Measurements from ENCODE around the gene MSANTD2.

DNA sequence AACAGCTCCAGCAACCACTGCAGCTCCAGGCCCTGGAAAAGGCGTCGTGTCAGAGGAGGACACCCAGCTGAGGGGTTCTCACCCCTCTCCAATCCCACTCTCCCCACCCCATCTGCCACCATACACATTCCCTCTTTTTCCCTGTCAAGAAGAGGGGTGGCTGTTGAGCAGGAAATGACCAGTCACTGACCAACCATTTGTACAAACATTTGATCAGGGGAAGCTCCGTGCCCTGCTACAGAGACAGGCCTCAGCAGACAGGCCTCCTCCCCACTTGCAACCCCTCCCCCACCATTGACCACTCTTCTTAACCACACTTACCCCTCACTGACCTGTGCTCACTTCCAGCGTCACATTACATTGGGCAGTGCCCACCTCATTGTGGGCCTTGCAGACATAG is 45.9 kb downstream of the MSANTD2 start:
- TF ChIP-seq, protein P1, sequence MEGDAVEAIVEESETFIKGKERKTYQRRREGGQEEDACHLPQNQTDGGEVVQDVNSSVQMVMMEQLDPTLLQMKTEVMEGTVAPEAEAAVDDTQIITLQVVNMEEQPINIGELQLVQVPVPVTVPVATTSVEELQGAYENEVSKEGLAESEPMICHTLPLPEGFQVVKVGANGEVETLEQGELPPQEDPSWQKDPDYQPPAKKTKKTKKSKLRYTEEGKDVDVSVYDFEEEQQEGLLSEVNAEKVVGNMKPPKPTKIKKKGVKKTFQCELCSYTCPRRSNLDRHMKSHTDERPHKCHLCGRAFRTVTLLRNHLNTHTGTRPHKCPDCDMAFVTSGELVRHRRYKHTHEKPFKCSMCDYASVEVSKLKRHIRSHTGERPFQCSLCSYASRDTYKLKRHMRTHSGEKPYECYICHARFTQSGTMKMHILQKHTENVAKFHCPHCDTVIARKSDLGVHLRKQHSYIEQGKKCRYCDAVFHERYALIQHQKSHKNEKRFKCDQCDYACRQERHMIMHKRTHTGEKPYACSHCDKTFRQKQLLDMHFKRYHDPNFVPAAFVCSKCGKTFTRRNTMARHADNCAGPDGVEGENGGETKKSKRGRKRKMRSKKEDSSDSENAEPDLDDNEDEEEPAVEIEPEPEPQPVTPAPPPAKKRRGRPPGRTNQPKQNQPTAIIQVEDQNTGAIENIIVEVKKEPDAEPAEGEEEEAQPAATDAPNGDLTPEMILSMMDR (IDR thresholded peaks at IDR 0.05 in 2 of 3, conservative IDR thresholded peaks at IDR 0.05 in 1 of 3; ENCODE audit: insufficient read depth in 2 of 3, low read depth in 1 of 3, low read length in 3 of 3), result no peak
- no peak for TF ChIP-seq GTF2F1 (IDR thresholded peaks at IDR 0.05; ENCODE audit: low read depth, low read length)
- TF ChIP-seq, protein P2, sequence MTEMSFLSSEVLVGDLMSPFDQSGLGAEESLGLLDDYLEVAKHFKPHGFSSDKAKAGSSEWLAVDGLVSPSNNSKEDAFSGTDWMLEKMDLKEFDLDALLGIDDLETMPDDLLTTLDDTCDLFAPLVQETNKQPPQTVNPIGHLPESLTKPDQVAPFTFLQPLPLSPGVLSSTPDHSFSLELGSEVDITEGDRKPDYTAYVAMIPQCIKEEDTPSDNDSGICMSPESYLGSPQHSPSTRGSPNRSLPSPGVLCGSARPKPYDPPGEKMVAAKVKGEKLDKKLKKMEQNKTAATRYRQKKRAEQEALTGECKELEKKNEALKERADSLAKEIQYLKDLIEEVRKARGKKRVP (CRISPR knock-in tag; IDR thresholded peaks at IDR 0.05), result no peak
- TF ChIP-seq, protein P3, sequence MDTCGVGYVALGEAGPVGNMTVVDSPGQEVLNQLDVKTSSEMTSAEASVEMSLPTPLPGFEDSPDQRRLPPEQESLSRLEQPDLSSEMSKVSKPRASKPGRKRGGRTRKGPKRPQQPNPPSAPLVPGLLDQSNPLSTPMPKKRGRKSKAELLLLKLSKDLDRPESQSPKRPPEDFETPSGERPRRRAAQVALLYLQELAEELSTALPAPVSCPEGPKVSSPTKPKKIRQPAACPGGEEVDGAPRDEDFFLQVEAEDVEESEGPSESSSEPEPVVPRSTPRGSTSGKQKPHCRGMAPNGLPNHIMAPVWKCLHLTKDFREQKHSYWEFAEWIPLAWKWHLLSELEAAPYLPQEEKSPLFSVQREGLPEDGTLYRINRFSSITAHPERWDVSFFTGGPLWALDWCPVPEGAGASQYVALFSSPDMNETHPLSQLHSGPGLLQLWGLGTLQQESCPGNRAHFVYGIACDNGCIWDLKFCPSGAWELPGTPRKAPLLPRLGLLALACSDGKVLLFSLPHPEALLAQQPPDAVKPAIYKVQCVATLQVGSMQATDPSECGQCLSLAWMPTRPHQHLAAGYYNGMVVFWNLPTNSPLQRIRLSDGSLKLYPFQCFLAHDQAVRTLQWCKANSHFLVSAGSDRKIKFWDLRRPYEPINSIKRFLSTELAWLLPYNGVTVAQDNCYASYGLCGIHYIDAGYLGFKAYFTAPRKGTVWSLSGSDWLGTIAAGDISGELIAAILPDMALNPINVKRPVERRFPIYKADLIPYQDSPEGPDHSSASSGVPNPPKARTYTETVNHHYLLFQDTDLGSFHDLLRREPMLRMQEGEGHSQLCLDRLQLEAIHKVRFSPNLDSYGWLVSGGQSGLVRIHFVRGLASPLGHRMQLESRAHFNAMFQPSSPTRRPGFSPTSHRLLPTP (IDR thresholded peaks at IDR 0.05; ENCODE audit: borderline replicate concordance, extremely low read depth, insufficient read length), result no peak
